Parathyroid adenoma (tissue), 2 donors: ENCODE measurements around the gene SPDEF.

Experiments
- H2AFZ ChIP-seq: fragments of 300-600 bp; sonication (generic); one replicate; pipeline ENCODE4 v1.7.0; 2017; ENCODE audit warnings: antibody characterized with exemption, mild to moderate bottlenecking
- H3K27ac ChIP-seq: fragments of 300-600 bp; sonication (generic); one replicate; pipeline ENCODE4 v1.7.0; 2017
- H3K27me3 ChIP-seq: fragments of 300-600 bp; sonication (generic); one replicate; pipeline ENCODE4 v1.7.0; 2017; ENCODE audit warnings: low read length; ENCODE audit not compliant: control insufficient read depth, insufficient read depth
- H3K36me3 ChIP-seq: fragments of 300-600 bp; sonication (generic); one replicate; pipeline ENCODE4 v1.7.0; 2017; ENCODE audit warnings: low read length; ENCODE audit not compliant: control insufficient read depth, insufficient read depth
- H3K4me1 ChIP-seq: fragments of 300-600 bp; sonication (generic); one replicate; pipeline ENCODE4 v1.7.0; 2017; ENCODE audit warnings: control low read depth
- H3K4me2 ChIP-seq: fragments of 300-600 bp; sonication (generic); one replicate; pipeline ENCODE4 v1.7.0; 2017; ENCODE audit warnings: low read length
- H3K4me3 ChIP-seq: fragments of 300-600 bp; sonication (generic); one replicate; pipeline ENCODE4 v1.7.0; 2017; ENCODE audit warnings: low read depth, low read length
- H3K79me2 ChIP-seq: fragments of 300-600 bp; sonication (generic); one replicate; pipeline ENCODE4 v1.7.0; 2017; ENCODE audit warnings: control low read depth
- H3K9ac ChIP-seq: fragments of 300-600 bp; sonication (generic); one replicate; pipeline ENCODE4 v1.7.0; 2017; ENCODE audit warnings: mild to moderate bottlenecking
- H3K9me3 ChIP-seq: fragments of 300-600 bp; sonication (generic); one replicate; pipeline ENCODE4 v1.7.0; 2017; ENCODE audit warnings: low read length; ENCODE audit not compliant: control insufficient read depth
- TF ChIP-seq, protein P1 (sequence below): fragments of 300-600 bp; sonication (generic); IDR thresholded peaks from one replicate; pipeline ENCODE4 v1.7.0; 2017; ENCODE audit warnings: antibody characterized with exemption, mild to moderate bottlenecking
- donor health status: primary hyperparathyroidism.

The SPDEF gene

DNA sequence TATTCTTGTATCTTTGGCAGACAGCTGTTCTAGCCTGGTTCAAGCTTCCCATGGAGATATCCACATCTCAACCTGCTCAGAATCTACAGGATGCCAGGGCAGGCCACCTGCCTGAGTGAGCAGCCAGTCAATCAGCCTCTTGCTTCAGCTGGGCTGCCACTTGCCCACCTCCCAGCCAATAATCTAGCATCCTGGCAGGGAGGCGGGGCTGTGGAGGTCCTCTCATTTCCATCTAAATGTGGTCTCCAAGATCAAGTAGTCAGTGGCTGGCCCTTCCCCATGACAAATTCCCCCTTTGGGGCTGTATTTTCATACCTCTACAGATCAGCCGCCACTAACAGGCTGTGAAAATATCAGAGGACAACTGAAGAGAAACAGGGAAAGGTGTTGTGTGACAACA is 33.0 kb upstream of the SPDEF start:
- peaks cover 21% of the 10 kb centered on the region for H3K79me2 ChIP-seq
- H3K27me3 ChIP-seq: no peaks in the 10 kb centered on the region
- H3K9me3 ChIP-seq: no peaks in the 10 kb centered on the region
- H3K27ac ChIP-seq: no peak overlapping the region
- H3K9ac ChIP-seq: no peak overlapping the region
- TF ChIP-seq, protein P1, sequence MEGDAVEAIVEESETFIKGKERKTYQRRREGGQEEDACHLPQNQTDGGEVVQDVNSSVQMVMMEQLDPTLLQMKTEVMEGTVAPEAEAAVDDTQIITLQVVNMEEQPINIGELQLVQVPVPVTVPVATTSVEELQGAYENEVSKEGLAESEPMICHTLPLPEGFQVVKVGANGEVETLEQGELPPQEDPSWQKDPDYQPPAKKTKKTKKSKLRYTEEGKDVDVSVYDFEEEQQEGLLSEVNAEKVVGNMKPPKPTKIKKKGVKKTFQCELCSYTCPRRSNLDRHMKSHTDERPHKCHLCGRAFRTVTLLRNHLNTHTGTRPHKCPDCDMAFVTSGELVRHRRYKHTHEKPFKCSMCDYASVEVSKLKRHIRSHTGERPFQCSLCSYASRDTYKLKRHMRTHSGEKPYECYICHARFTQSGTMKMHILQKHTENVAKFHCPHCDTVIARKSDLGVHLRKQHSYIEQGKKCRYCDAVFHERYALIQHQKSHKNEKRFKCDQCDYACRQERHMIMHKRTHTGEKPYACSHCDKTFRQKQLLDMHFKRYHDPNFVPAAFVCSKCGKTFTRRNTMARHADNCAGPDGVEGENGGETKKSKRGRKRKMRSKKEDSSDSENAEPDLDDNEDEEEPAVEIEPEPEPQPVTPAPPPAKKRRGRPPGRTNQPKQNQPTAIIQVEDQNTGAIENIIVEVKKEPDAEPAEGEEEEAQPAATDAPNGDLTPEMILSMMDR: no peak
- H2AFZ ChIP-seq: no peak overlapping the region
- no peak overlapping the region for H3K4me3 ChIP-seq
- no peak overlapping the region for H3K4me2 ChIP-seq
- no peaks in the 10 kb centered on the region for H3K4me1 ChIP-seq
- no peaks in the 10 kb centered on the region for H3K36me3 ChIP-seq

- Histone ChIP-seq H3K4me1 (no peaks in the 10 kb centered on the region), H3K27me3 (no peaks in the 10 kb centered on the region), H3K79me2 (peaks cover 21% of the 10 kb centered on the region), H3K4me3 (no peak overlapping the region), H3K36me3 (no peaks in the 10 kb centered on the region), H2AFZ (no peak overlapping the region), H3K9me3 (no peaks in the 10 kb centered on the region), H3K9ac (no peak overlapping the region), H3K4me2 (no peak overlapping the region), H3K27ac (no peak overlapping the region)
- TF ChIP-seq, protein P1: no peak
Observed at GRCh38 chr6:34587851-34588250, 31.7 kb upstream of the SPDEF start.

DNA sequence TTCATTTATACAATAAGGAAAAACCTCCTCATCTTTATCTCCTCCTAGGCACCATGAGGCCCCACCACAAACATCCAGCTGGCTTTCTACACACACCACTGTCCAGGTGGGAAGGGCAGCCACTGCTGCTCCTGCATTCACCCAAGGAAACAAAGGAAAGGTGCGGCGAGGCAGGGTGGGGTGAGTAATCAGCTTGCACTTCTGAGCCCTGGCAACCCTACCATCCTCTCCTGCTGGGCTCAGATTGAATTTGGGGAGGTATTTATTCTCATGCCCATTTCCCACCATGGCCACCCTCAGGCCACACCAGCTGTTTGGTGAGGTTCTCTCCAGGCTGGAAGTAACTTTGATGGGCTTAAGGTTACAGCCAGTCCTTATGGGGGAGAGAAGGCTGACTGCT is 31.2 kb upstream of the SPDEF start:
- no peak overlapping the region for H3K27ac ChIP-seq

DNA sequence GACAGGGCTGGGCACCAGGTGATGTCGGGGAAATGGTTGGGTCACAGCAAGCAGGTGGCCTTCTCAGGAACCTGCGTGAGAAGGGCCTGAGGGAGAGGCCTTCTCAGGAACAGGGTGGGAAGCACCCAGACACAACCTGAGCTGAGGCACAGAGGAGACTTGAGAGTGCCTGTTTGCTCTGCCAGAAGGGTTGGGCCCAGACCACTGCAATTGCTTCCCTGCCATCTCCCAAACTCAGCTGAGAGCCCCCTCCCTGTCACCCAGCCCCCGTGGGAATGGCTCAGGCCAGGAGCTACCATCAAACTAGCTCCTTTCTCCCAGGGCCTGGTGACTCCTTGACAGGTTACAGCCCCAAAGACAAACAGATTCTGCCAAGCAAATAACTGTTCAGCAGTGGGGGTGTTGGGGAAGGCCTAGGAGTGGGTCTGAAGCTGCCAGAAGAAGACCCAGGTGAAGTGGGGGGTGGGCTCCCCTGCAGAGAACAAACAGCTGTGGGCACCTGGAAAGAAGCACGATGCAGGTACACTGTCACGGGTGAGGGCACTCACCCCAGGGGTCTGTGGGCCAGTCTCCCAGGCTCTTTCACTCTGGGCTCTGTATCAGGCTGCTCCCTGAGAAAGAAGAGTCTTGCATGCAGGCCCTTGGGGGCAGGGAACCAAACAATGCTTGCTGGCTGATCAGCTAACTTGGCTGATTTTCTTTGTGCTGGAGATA is 30.4 kb upstream of the SPDEF start:
- Histone ChIP-seq H3K27me3 (no peaks in the 10 kb centered on the region), H3K4me1 (no peaks in the 10 kb centered on the region), H3K4me2 (no peak overlapping the region), H2AFZ (no peak overlapping the region), H3K79me2 (peaks cover 13% of the 10 kb centered on the region), H3K36me3 (no peaks in the 10 kb centered on the region), H3K4me3 (no peak overlapping the region), H3K27ac (no peak overlapping the region), H3K9me3 (no peaks in the 10 kb centered on the region), H3K9ac (no peak overlapping the region)
- TF ChIP-seq, protein P1: no peak

More for the DNA sequence above, 31.2 kb upstream of the SPDEF start:
- no peak overlapping the region for H2AFZ ChIP-seq
- no peak overlapping the region for H3K4me2 ChIP-seq
- H3K36me3 ChIP-seq: no peaks in the 10 kb centered on the region
- H3K27me3 ChIP-seq: no peaks in the 10 kb centered on the region
- no peak overlapping the region for H3K9ac ChIP-seq
- H3K4me1 ChIP-seq: no peaks in the 10 kb centered on the region
- no peak overlapping the region for H3K4me3 ChIP-seq
- no peaks in the 10 kb centered on the region for H3K9me3 ChIP-seq
- TF ChIP-seq, protein P1: no peak
- H3K79me2 ChIP-seq: peaks cover 21% of the 10 kb centered on the region

DNA sequence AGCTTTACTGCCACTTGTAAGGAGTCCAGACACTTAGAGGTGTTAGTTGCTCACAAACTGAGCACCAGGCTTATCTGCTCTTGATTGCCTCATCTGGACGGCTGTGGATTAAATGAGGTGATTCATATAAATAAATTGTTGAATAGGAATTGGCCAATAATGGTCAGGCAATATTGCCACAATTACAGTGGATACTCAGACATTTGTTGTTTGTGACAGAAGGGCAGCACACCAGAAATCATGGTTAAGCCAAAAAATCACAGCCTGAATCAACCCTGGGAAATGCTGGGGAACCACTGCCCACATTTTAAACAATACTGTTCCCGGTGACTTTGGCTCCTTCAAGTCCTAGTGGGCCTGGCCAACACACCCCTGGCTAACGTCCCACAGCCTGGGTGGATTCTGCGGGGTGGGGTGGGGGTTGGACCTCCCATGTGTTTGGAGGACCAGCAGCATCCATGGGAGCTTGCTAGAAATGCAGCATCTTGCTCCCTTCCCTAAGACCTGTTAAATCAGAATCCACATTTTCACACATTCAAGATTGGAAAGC is 29.5 kb upstream of the SPDEF start:
- TF ChIP-seq, protein P1: no peak
- Histone ChIP-seq H3K27me3 (no peaks in the 10 kb centered on the region), H3K4me1 (no peaks in the 10 kb centered on the region), H2AFZ (no peak overlapping the region), H3K4me2 (no peak overlapping the region), H3K36me3 (no peaks in the 10 kb centered on the region), H3K9me3 (no peaks in the 10 kb centered on the region), H3K27ac (no peak overlapping the region), H3K4me3 (no peak overlapping the region), H3K9ac (no peak overlapping the region), H3K79me2 (peaks cover 8% of the 10 kb centered on the region)
